DND-41 (cell line): ENCODE measurements around the gene FAM89A.

Experiments used
- ATAC-seq: fragments of 200-7000 bp; cut with Tn5 transposase; 3 replicates; pipeline ENCODE4 v1.9.1; 2021; ENCODE audit warnings: low read depth; ENCODE audit not compliant: insufficient read depth
- DNase-seq: peaks from one replicate; pipeline ENCODE4 v3.0.0-alpha.2; 2020
- H2AFZ ChIP-seq: 2 replicates; pipeline ENCODE4 v1.6.0; 2012; ENCODE audit warnings: low read depth, low read length
- H3K27ac ChIP-seq: 2 replicates; pipeline ENCODE4 v1.5.1; 2012; ENCODE audit warnings: low read length, inconsistent platforms
- H3K27me3 ChIP-seq: fragments of 200-600 bp; sonication (generic); 2 replicates; pipeline ENCODE4 v1.6.0; 2012; ENCODE audit warnings: low read length, mild to moderate bottlenecking, inconsistent platforms; ENCODE audit not compliant: insufficient read depth, poor library complexity
- H3K36me3 ChIP-seq: 2 replicates; pipeline ENCODE4 v1.5.1; 2012; ENCODE audit warnings: low read length, inconsistent platforms; ENCODE audit not compliant: insufficient read depth
- H3K4me1 ChIP-seq: 2 replicates; pipeline ENCODE4 v1.5.1; 2012; ENCODE audit warnings: mild to moderate bottlenecking, low read length; ENCODE audit not compliant: insufficient read depth
- H3K4me2 ChIP-seq: 2 replicates; pipeline ENCODE4 v1.6.0; 2012; ENCODE audit warnings: mild to moderate bottlenecking, moderate library complexity, low read length, inconsistent platforms; ENCODE audit not compliant: insufficient read depth
- H3K4me3 ChIP-seq, 2 experiments: fragments of 200-600 bp in 1 of 2; shearing (Covaris generic) in 1 of 2; 2 replicates each; pipeline ENCODE4 v1.5.1; 2012 to 2016; ENCODE audit warnings: inconsistent platforms in 2 of 2, low read length in 2 of 2, mild to moderate bottlenecking in 2 of 2, low read depth in 1 of 2, moderate library complexity in 1 of 2
- H3K79me2 ChIP-seq: 2 replicates; pipeline ENCODE4 v1.6.0; 2012; ENCODE audit warnings: low read length, inconsistent platforms; ENCODE audit not compliant: insufficient read depth
- H3K9ac ChIP-seq: 2 replicates; pipeline ENCODE4 v1.6.0; 2012; ENCODE audit warnings: low read depth, mild to moderate bottlenecking, inconsistent platforms, low read length, moderate library complexity
- H3K9me3 ChIP-seq: 2 replicates; pipeline ENCODE4 v1.5.1; 2012; ENCODE audit warnings: low read length, moderate library complexity, mild to moderate bottlenecking, inconsistent platforms; ENCODE audit not compliant: insufficient read depth, severe bottlenecking
- H4K20me1 ChIP-seq: 2 replicates; pipeline ENCODE4 v1.6.0; 2012; ENCODE audit warnings: low read length; ENCODE audit not compliant: insufficient read depth
- EZH2 ChIP-seq: IDR thresholded peaks from 3 replicates; pipeline ENCODE4 v1.6.1; 2012; ENCODE audit warnings: borderline replicate concordance, low read depth, mild to moderate bottlenecking, moderate library complexity, low read length, inconsistent platforms; ENCODE audit not compliant: severe bottlenecking
- TF ChIP-seq, protein P1 (sequence below): IDR thresholded peaks from 2 replicates; pipeline ENCODE4 v1.5.1; 2012; ENCODE audit warnings: borderline replicate concordance, low read length, moderate library complexity, mild to moderate bottlenecking; ENCODE audit not compliant: poor library complexity, severe bottlenecking; ENCODE audit errors: extremely low read depth

FAM89A gene

DNA sequence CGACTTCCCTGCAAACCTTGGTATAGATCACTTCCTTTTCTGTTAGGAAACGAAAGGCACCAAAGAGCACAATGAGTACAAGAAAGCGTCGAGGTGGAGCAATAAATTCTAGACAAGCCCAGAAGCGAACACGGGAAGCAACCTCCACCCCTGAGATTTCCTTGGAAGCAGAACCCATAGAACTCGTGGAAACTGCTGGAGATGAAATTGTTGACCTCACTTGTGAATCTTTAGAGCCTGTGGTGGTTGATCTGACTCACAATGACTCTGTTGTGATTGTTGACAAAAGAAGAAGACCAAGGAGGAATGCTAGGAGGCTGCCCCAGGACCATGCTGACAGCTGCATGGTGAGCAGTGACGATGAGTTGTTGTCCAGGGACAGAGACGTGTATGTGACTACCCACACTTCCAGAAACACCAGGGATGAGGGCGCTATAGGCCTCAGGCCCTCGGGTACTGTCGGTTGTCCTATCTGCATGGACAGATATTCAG lies 18.5 kb downstream of the FAM89A start:
- Histone ChIP-seq H3K36me3 (no peaks in the 10 kb centered on the region), H4K20me1 (no peaks in the 10 kb centered on the region), H3K9me3 (no peaks in the 10 kb centered on the region), H2AFZ (no peak overlapping the region), H3K4me1 (no peaks in the 10 kb centered on the region), H3K27ac (no peak overlapping the region), H3K4me2 (no peak overlapping the region), H3K27me3 (no peaks in the 10 kb centered on the region), H3K9ac (no peak overlapping the region), H3K79me2 (no peaks in the 10 kb centered on the region), H3K4me3 (no peak overlapping the region)
- no peak for DNase-seq
- no peak for ATAC-seq
- no peak for TF ChIP-seq EZH2
- TF ChIP-seq, protein P1, sequence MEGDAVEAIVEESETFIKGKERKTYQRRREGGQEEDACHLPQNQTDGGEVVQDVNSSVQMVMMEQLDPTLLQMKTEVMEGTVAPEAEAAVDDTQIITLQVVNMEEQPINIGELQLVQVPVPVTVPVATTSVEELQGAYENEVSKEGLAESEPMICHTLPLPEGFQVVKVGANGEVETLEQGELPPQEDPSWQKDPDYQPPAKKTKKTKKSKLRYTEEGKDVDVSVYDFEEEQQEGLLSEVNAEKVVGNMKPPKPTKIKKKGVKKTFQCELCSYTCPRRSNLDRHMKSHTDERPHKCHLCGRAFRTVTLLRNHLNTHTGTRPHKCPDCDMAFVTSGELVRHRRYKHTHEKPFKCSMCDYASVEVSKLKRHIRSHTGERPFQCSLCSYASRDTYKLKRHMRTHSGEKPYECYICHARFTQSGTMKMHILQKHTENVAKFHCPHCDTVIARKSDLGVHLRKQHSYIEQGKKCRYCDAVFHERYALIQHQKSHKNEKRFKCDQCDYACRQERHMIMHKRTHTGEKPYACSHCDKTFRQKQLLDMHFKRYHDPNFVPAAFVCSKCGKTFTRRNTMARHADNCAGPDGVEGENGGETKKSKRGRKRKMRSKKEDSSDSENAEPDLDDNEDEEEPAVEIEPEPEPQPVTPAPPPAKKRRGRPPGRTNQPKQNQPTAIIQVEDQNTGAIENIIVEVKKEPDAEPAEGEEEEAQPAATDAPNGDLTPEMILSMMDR, result no peak

DNA sequence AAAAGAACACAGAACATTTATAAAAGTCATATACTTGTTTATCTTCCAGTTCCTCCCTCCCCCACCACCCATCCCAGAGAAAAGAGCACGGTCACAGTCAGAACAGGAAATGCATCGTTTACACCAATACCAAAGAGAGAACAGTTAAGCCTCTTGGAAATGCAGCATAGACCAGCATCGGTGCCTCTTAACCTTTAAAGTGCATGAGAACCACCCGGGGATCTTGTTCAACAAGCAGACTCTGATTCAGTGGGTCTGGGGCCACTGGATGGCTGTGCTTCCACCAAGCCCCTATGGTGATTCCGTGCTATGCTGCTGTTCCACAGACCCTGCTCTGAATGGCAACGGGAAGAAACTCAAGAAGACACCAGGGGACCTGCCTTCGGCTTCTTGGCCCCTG lies 19.2 kb downstream of the FAM89A start:
- no peak overlapping the region for H3K9ac ChIP-seq
- H3K9me3 ChIP-seq, result no peaks in the 10 kb centered on the region
- H3K79me2 ChIP-seq, result no peaks in the 10 kb centered on the region
- H3K27me3 ChIP-seq, result no peaks in the 10 kb centered on the region
- ATAC-seq (no peak), DNase-seq (no peak)
- no peak overlapping the region for H2AFZ ChIP-seq
- H4K20me1 ChIP-seq, result no peaks in the 10 kb centered on the region
- no peaks in the 10 kb centered on the region for H3K36me3 ChIP-seq
- no peak overlapping the region for H3K27ac ChIP-seq
- TF ChIP-seq, protein P1, result no peak
- no peak for TF ChIP-seq EZH2
- no peak overlapping the region for H3K4me2 ChIP-seq
- H3K4me1 ChIP-seq, result no peaks in the 10 kb centered on the region
- no peak overlapping the region for H3K4me3 ChIP-seq

DNA sequence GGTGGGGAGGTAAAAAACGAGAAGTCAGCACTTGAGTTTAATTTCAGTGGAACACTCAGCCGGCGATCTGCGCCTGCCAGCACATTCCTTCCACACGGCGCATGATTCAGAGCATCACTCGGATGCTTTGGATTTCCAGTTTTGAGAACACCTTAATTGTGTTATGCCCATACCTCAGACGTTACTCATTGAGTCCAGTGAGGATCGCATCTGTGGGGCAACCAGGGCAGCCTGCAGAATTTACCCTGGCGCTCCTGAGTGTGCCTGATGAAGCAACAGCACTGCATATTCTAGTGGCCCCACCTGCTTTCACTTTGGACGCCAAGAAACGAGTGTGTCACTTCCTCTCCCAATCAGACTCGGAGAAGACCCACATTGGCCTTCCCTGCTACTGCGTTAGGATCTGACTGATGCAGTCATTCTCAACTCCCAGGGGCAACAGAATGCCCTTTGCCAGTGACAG lies 19.9 kb downstream of the FAM89A start:
- H3K9ac ChIP-seq, result no peak overlapping the region
- no peak for TF ChIP-seq EZH2
- TF ChIP-seq, protein P1, result no peak
- no peak overlapping the region for H3K4me3 ChIP-seq
- no peaks in the 10 kb centered on the region for H3K4me1 ChIP-seq
- H2AFZ ChIP-seq, result no peak overlapping the region; the same call in 1 of the 2 replicates
- no peaks in the 10 kb centered on the region for H4K20me1 ChIP-seq
- DNase-seq (no peak), ATAC-seq (no peak)
- H3K9me3 ChIP-seq, result no peaks in the 10 kb centered on the region
- H3K36me3 ChIP-seq, result no peaks in the 10 kb centered on the region
- H3K27me3 ChIP-seq, result no peaks in the 10 kb centered on the region
- H3K79me2 ChIP-seq, result no peaks in the 10 kb centered on the region
- no peak overlapping the region for H3K4me2 ChIP-seq
- no peak overlapping the region for H3K27ac ChIP-seq

DNA sequence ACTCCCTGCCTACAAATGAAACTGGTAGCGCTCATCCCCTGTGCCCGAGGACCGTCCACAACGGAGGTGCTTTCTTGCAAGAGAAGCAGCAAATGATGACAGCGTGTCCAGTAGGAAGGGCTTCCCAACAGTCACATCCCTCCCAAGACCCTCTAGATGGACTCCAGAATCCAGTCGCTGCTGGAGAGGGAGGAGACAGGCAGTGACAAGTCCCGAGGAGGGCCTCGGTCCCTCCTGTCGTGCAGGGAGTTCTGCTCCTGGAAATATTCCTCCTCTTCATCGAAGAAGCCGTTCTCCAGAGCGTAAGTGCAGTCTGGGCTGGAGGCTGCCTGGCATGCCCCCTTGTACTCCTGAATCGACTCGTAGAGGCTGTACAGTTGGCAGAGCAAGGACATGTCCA lies 20.3 kb downstream of the FAM89A start:
- Histone ChIP-seq H3K36me3 (no peaks in the 10 kb centered on the region), H3K4me3 (no peak overlapping the region), H3K27ac (no peak overlapping the region), H3K4me2 (no peak overlapping the region), H2AFZ (no peak overlapping the region), H3K4me1 (no peaks in the 10 kb centered on the region), H3K9me3 (no peaks in the 10 kb centered on the region), H4K20me1 (no peaks in the 10 kb centered on the region), H3K27me3 (no peaks in the 10 kb centered on the region), H3K79me2 (no peaks in the 10 kb centered on the region), H3K9ac (no peak overlapping the region)
- TF ChIP-seq EZH2, result no peak
- TF ChIP-seq, protein P1, result no peak
- ATAC-seq, result no peak
- DNase-seq, result no peak
